ENCODE measurements around the gene ASIC1.

ASIC1 gene

GRCh38 chr12:50110127-50110761, 52.8 kb downstream of the ASIC1 start:
- no peak for DNase-seq

- no peak for DNase-seq
These were observed 53.5 kb downstream of the ASIC1 start for GRCh38 chr12:50110762-50111351.

- no peak for DNase-seq
These were observed 53.9 kb downstream of the ASIC1 start for GRCh38 chr12:50111395-50111692.

- DNase-seq, result peak; percentile 100
These were observed 54.5 kb downstream of the ASIC1 start, which contains the start of gene COX14 for GRCh38 chr12:50111693-50112455. TSS of gene COX14 (plus strand) at chr12:50112236. CDS start at chr12:50120044, 7,808 bp downstream.

- no peak for DNase-seq
These were observed 55.2 kb downstream of the ASIC1 start for GRCh38 chr12:50112456-50113218.

- DNase-seq, result no peak
These were observed 59.7 kb downstream of the ASIC1 start for GRCh38 chr12:50117057-50117622.

- no peak for DNase-seq
These were observed 62.0 kb downstream of the ASIC1 start for GRCh38 chr12:50119387-50119786.

GRCh38 chr12:50120521-50120920, 63.1 kb downstream of the ASIC1 start:
- no peak for DNase-seq

- DNase-seq, result no peak
These were observed 63.6 kb downstream of the ASIC1 start for GRCh38 chr12:50120953-50121352.

- DNase-seq, result no peak
These were observed 64.2 kb downstream of the ASIC1 start for GRCh38 chr12:50121641-50122040.

GRCh38 chr12:50123203-50123602, 65.8 kb downstream of the ASIC1 start:
- DNase-seq, result no peak

GRCh38 chr12:50127546-50127945, 70.2 kb downstream of the ASIC1 start:
- no peak for DNase-seq

- DNase-seq, result no peak
These were observed 71.9 kb downstream of the ASIC1 start for GRCh38 chr12:50129290-50129689.

- no peak for DNase-seq
These were observed 75.2 kb downstream of the ASIC1 start for GRCh38 chr12:50132505-50133135.

All from stimulated activated CD8-positive, alpha-beta memory T cell treated with anti-CD3 and anti-CD28 coated beads, Interleukin-4, amount 100 ng/mL, for 48 hours (primary cell).